OCI-LY7 (cell line): ENCODE results near the gene CLDN19. TPM values are rescaled to one million over a fixed set of nuclear protein-coding genes. Genes with fewer than 3 reads are reported as not detected.

Experiments used
- BruUV-seq: library from RNA; stranded (reverse); fragments of 400-500 nt; replicated peaks from 2 replicates; lab custom pipeline; 2021; lab: Mats Ljungman, UMichigan
- CTCF ChIA-PET: fragments of 300-600 bp; sonication (Branson Sonifier 250); formaldehyde crosslinking; loops from one replicate; lab custom pipeline; 2022; ENCODE audit warnings: antibody characterized with exemption; ENCODE audit not compliant: unreplicated experiment; lab: Charles Lee
- POLR2A ChIA-PET: fragments of 300-600 bp; sonication (Branson Sonifier 250); formaldehyde crosslinking; loops from one replicate; lab custom pipeline; 2022; ENCODE audit warnings: antibody characterized with exemption; lab: Charles Lee
- DNase-seq: peaks from one replicate; pipeline ENCODE4 v3.0.0-alpha.2; 2015; ENCODE audit warnings: low spot score
- H2AFZ ChIP-seq: fragments of 200-600 bp; sonication (generic), shearing (Covaris generic); 2 replicates; pipeline ENCODE4 v1.6.1; 2014; ENCODE audit warnings: mild to moderate bottlenecking, antibody characterized with exemption, low read length, moderate library complexity
- H3K27ac ChIP-seq: fragments of 200-600 bp; sonication (generic); 2 replicates; pipeline ENCODE4 v1.5.1; 2014; ENCODE audit warnings: mixed run types, low read depth, mild to moderate bottlenecking, moderate library complexity, low read length, inconsistent platforms; ENCODE audit not compliant: poor library complexity, severe bottlenecking
- H3K36me3 ChIP-seq: fragments of 200-600 bp; sonication (generic); 2 replicates; pipeline ENCODE4 v1.6.1; 2014; ENCODE audit warnings: mild to moderate bottlenecking, antibody characterized with exemption, low read length, moderate library complexity, mixed read lengths; ENCODE audit not compliant: insufficient read depth
- H3K4me1 ChIP-seq: fragments of 200-600 bp; sonication (generic); 2 replicates; pipeline ENCODE4 v1.5.1; 2014; ENCODE audit warnings: mild to moderate bottlenecking, low read length; ENCODE audit not compliant: insufficient read depth, poor library complexity, severe bottlenecking
- H3K4me2 ChIP-seq: fragments of 200-600 bp; sonication (generic); 2 replicates; pipeline ENCODE4 v1.6.1; 2014; ENCODE audit warnings: mild to moderate bottlenecking, low read length
- H3K4me3 ChIP-seq: fragments of 200-600 bp; sonication (generic); 2 replicates; pipeline ENCODE4 v1.5.1; 2014; ENCODE audit warnings: mild to moderate bottlenecking, low read depth, low read length; ENCODE audit not compliant: poor library complexity, severe bottlenecking
- H3K79me2 ChIP-seq: fragments of 200-600 bp; sonication (generic); 2 replicates; pipeline ENCODE4 v1.6.1; 2016; ENCODE audit warnings: low read depth, mild to moderate bottlenecking, low read length, moderate library complexity, mixed read lengths; ENCODE audit not compliant: insufficient read depth
- H3K9me2 ChIP-seq: fragments of 200-600 bp; sonication (generic); 2 replicates; pipeline ENCODE4 v1.6.1; 2016; ENCODE audit warnings: mild to moderate bottlenecking, low read length, mixed read lengths; ENCODE audit not compliant: insufficient read depth
- H3K9me3 ChIP-seq: fragments of 200-600 bp; sonication (generic); 2 replicates; pipeline ENCODE4 v1.6.1; 2014; ENCODE audit warnings: mild to moderate bottlenecking, mixed run types, low read length, mixed read lengths
- H4K20me1 ChIP-seq: fragments of 200-600 bp; sonication (generic); 2 replicates; pipeline ENCODE4 v1.6.1; 2014; ENCODE audit warnings: mild to moderate bottlenecking, antibody characterized with exemption, low read length, moderate library complexity, mixed read lengths; ENCODE audit not compliant: insufficient read depth
- CTCF ChIP-seq: fragments of 200-600 bp; sonication (generic); conservative IDR thresholded peaks from 2 replicates; pipeline ENCODE4 v1.5.1; 2014; ENCODE audit warnings: mild to moderate bottlenecking, antibody characterized with exemption, low read length, moderate library complexity, mixed read lengths
- EZH2phosphoT487 ChIP-seq: fragments of 200-600 bp; sonication (generic); IDR thresholded peaks from 2 replicates; pipeline ENCODE4 v1.6.1; 2018; ENCODE audit warnings: low read depth, borderline replicate concordance, mild to moderate bottlenecking, mixed run types, antibody characterized with exemption, low read length, moderate library complexity, mixed read lengths
- intact Hi-C: fragments of 100-400 bp; cut with micrococcal nuclease; formaldehyde crosslinking; loops from one replicate; pipeline ENCODE4 v1.10.0; 2022; ENCODE audit not compliant: unreplicated experiment
- total RNA-seq, 2 experiments: library from RNA; depleted of rRNA in 1 of 2; stranded (reverse); fragments of >200 nt in 1 of 2; shearing (Covaris generic) in 1 of 2; gene quantifications; 2 replicates each; pipeline ENCODE4 v1.2.3, GENCODE V29; 2014 to 2022

Gene CLDN19
- total RNA-seq, 2 experiments from 2014 or later: not detected

GRCh38 chr1:42765269-42765668 lies 25.2 kb upstream of the CLDN19 start:
- no peak overlapping the region for H2AFZ ChIP-seq
- no peak overlapping the region for H3K27ac ChIP-seq
- no peaks in the 10 kb centered on the region for H3K9me3 ChIP-seq
- no TSS peak for BruUV-seq
- no peak for DNase-seq
- ChIA-PET CTCF (interaction anchor here (2.3 kb wide), 1 partner anchor 82 kb away, joined by 9 read pairs; the partner anchor contains the start of gene ZNF691), POLR2A (interaction anchor here (3.5 kb wide), 1 partner anchor 81 kb away, joined by 35 read pairs; the partner anchor contains the start of gene ZNF691)
- H3K36me3 ChIP-seq: peaks cover 23% of the 10 kb centered on the region
- H3K79me2 ChIP-seq: peaks cover 37% of the 10 kb centered on the region
- TF ChIP-seq EZH2phosphoT487: no peak
- H4K20me1 ChIP-seq: peaks cover 10% of the 10 kb centered on the region
- peak overlapping the region; percentile 88 for H3K4me2 ChIP-seq
- intact Hi-C loops: loop anchor here (5.0 to 10.0 kb wide), 2 partner anchors 192 to 430 kb away; partner anchors contain the start of genes FOXJ3 and SLC2A1
- H3K9me2 ChIP-seq: no peaks in the 10 kb centered on the region
- peak overlapping the region; percentile 82 for H3K4me3 ChIP-seq
- peaks cover 27% of the 10 kb centered on the region for H3K4me1 ChIP-seq

GRCh38 chr1:42762269-42762668 lies 22.2 kb upstream of the CLDN19 start:
- peaks cover 20% of the 10 kb centered on the region for H3K4me1 ChIP-seq
- no peak overlapping the region for H3K4me3 ChIP-seq
- H4K20me1 ChIP-seq: peaks cover 10% of the 10 kb centered on the region
- CTCF ChIA-PET: no interaction called here
- TF ChIP-seq EZH2phosphoT487 (no peak), CTCF (no peak)
- no peak overlapping the region for H3K4me2 ChIP-seq
- no peak overlapping the region for H3K27ac ChIP-seq
- peaks cover 39% of the 10 kb centered on the region for H3K36me3 ChIP-seq
- H3K9me3 ChIP-seq: no peaks in the 10 kb centered on the region
- H3K9me2 ChIP-seq: no peaks in the 10 kb centered on the region
- intact Hi-C loops: loop anchor here (10.0 kb wide), 1 partner anchor 427 kb away; the partner anchor contains the start of gene FOXJ3
- POLR2A ChIA-PET: interaction anchor here (0.6 kb wide), 1 partner anchor 9 kb away, joined by 9 read pairs; no protein-coding TSS in a partner anchor
- no peak for DNase-seq
- H3K79me2 ChIP-seq: peaks cover 15% of the 10 kb centered on the region
- H2AFZ ChIP-seq: no peak overlapping the region
- no TSS peak for BruUV-seq

- H3K4me1 ChIP-seq: peaks cover 20% of the 10 kb centered on the region
- no peak overlapping the region for H2AFZ ChIP-seq
- peaks cover 10% of the 10 kb centered on the region for H4K20me1 ChIP-seq
- POLR2A ChIA-PET: no interaction called here
- no peak overlapping the region for H3K4me3 ChIP-seq
- intact Hi-C loops: loop anchor here (10.0 kb wide), 1 partner anchor 427 kb away; the partner anchor contains the start of gene FOXJ3
- H3K79me2 ChIP-seq: peaks cover 15% of the 10 kb centered on the region
- no peak for TF ChIP-seq CTCF
- no peak for TF ChIP-seq EZH2phosphoT487
- BruUV-seq: no TSS peak
- no peaks in the 10 kb centered on the region for H3K9me2 ChIP-seq
- no peaks in the 10 kb centered on the region for H3K9me3 ChIP-seq
- H3K4me2 ChIP-seq: no peak overlapping the region
- CTCF ChIA-PET: no interaction called here
- no peak overlapping the region for H3K27ac ChIP-seq
- H3K36me3 ChIP-seq: peaks cover 44% of the 10 kb centered on the region
- no peak for DNase-seq
Measured at GRCh38 chr1:42761567-42761966, 21.5 kb upstream of the CLDN19 start.
